Psoas muscle (tissue), 8 donors: ENCODE measurements around the gene SHROOM1. TPM values are rescaled to one million over a fixed set of nuclear protein-coding genes. Genes with fewer than 3 reads are reported as not detected.

Experiments
- ATAC-seq, 4 donors: fragments of 200-7000 bp; cut with Tn5 transposase; one replicate each; pipeline ENCODE4 v1.9.1; 2020; ENCODE audit warnings: moderate library complexity in 3 of 4, mild to moderate bottlenecking in 2 of 4
- DNase-seq, 2 donors: peaks; one replicate each; pipeline ENCODE4 v3.0.0-alpha.2; 2020
- H3K27ac ChIP-seq: fragments of 200-600 bp; one replicate; pipeline ENCODE4 v1.8.0; 2022
- H3K27me3 ChIP-seq, 3 donors: fragments of 200-600 bp in 1 of 3; one replicate each; pipeline versions ENCODE4 v1.6.1 to v1.8.0; 2013 to 2022; ENCODE audit warnings: low read length in 2 of 3, mild to moderate bottlenecking in 2 of 3, moderate library complexity in 1 of 3; ENCODE audit not compliant: insufficient read depth in 3 of 3
- H3K36me3 ChIP-seq, 2 donors: fragments of 200-600 bp in 1 of 2; one replicate each; pipeline versions ENCODE4 v1.6.1 to v1.8.0; 2013 to 2022; ENCODE audit warnings: low read depth in 1 of 2, mild to moderate bottlenecking in 1 of 2, moderate library complexity in 1 of 2; ENCODE audit not compliant: insufficient read depth in 1 of 2
- H3K4me1 ChIP-seq: fragments of 200-600 bp; one replicate; pipeline ENCODE4 v1.8.0; 2022
- H3K4me3 ChIP-seq: fragments of 200-600 bp; one replicate; pipeline ENCODE4 v1.8.0; 2022; ENCODE audit warnings: mild to moderate bottlenecking
- H3K9me3 ChIP-seq: fragments of 200-600 bp; one replicate; pipeline ENCODE4 v1.8.0; 2022
- CTCF ChIP-seq: fragments of 200-600 bp; IDR thresholded peaks from one replicate; pipeline ENCODE4 v1.8.0; 2022; ENCODE audit warnings: antibody characterized with exemption
- WGBS, 3 donors: extraction: QIAGEN DNeasy Blood & Tissue Kit; methylation state at CpG; one replicate each; pipeline versions ENCODE4 v1.1.6 to v1.1.7; 2013; 5-methylcytosine and 5-hydroxymethylcytosine counted together
- intact Hi-C, 2 donors: fragments of 100-400 bp; cut with DNase I; formaldehyde crosslinking; loops; one replicate each; pipeline versions ENCODE4 v1.11.0 to v1.14.2; 2022
- polyA plus RNA-seq, 3 donors: library from polyadenylated mRNA; stranded (reverse); fragments of 200-250 nt; gene quantifications; one replicate each; pipeline ENCODE4 v1.2.3, GENCODE V29; 2013
- total RNA-seq, 4 donors: library from RNA; stranded (reverse); fragmentation: NEBNext Ultra II Directional in 2 of 4; extraction: Animal tissue kit (Norgen Biotek cat#: 25700) in 2 of 4; gene quantifications; one replicate each; pipeline versions ENCODE4 v1.2.1 to v1.2.4, GENCODE V29; 2021 to 2023
- donor health status: healthy with polysubstance abuse.
- donor health status: DM: no; HTN: no; CAD: no; lungs with moderate emphysema.
- donor health status: Bipolar disorder and iron deficiency.
- donor health status: healthy.
- donor health status: DM: yes; HTN: yes; CAD: no.
- donor health status: DM: no; HTN: no; CAD: no.
- donor health status: DM: no; HTN: no; CAD: no.
- donor health status: DM: yes; HTN: yes; CAD: no.

The SHROOM1 gene
- total and polyA plus RNA-seq, 7 donors, result 0.66 to 2.3 (median 1.5) TPM

DNA sequence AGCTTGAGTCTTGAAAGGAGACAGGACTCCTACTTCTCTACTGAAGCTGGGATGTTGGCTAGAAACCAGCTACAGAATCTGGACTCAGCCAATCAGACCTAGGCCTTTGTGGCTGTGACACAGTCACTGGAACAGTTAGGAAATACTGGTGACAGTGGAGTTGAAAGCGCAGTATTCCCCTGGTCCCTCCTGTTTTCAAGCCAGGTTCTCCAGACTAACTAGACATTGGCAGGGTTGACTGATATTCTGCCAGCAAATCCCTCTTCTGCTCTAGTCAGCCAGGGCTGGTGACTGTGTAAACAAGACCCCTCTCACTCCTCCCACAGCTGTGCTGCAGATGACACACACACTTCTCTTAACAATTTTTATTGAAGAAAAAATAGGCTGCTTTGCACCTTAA is 8.7 kb downstream of the SHROOM1 start:
- ATAC-seq (no peak), DNase-seq (no peak)
- Histone ChIP-seq H3K9me3 (no peaks in the 10 kb centered on the region), H3K27ac (no peak overlapping the region), H3K4me3 (no peak overlapping the region), H3K36me3 (no peaks in the 10 kb centered on the region), H3K4me1 (no peaks in the 10 kb centered on the region), H3K27me3 (peaks cover 0 to 28% (median 3%) of the 10 kb centered on the region in 3 donors)
- TF ChIP-seq CTCF, result no peak
- intact Hi-C loops, result loop anchor here in 1 of 2 donors (5.0 kb wide), 2 partner anchors 164 to 294 kb away; partner anchors contain the start of gene IL13
- WGBS, 3 donors, result 59 to 85% (median 73%) methylated on average over 1 of the region's 1 CpG

GRCh38 chr5:132821350-132821749 is 9.1 kb downstream of the SHROOM1 start:
- 89 to 98% (median 89%) methylated on average over 3 of the region's 3 CpGs for WGBS, 3 donors
- intact Hi-C loops, result loop anchor here in 1 of 2 donors (5.0 kb wide), 2 partner anchors 164 to 294 kb away; partner anchors contain the start of gene IL13
- no peaks in the 10 kb centered on the region for H3K4me1 ChIP-seq
- no peaks in the 10 kb centered on the region for H3K36me3 ChIP-seq
- no peaks in the 10 kb centered on the region for H3K9me3 ChIP-seq
- H3K4me3 ChIP-seq, result no peak overlapping the region
- ATAC-seq (no peak), DNase-seq (no peak)
- peaks cover 0 to 26% (median 3%) of the 10 kb centered on the region in 3 donors for H3K27me3 ChIP-seq
- no peak overlapping the region for H3K27ac ChIP-seq
- TF ChIP-seq CTCF, result no peak

DNA sequence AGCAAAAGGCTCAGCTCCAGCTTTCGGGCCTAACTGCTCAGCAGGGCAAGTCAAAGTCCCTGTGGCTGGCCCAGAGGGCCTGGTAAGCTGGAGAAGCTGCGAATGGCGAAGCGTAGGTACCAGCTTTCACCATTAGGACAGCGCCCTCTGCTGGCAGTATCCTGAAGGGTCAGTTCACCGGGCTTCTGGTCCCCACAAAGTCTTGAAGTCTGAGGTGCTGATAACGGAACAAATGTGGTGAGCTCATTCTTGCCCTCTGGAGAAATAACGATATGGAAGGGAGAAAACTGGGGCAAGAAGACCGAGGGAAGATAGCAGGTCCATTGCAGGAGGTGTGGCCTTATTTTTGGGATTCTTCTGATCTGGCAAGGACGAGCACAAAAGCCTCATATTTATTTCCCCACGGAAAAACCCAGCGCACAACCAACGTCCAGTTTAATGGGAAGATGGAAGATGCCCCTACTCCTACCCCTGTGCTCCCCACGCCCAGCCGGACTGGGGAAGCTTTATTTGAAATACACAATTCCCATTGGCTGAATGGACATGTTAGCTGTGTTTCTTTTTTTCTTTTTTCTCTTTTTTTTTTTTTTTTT is 10.2 kb downstream of the SHROOM1 start:
- no peak overlapping the region for H3K4me3 ChIP-seq
- ATAC-seq (peak; percentile 85 to 95 (median 89)), DNase-seq (peak; percentile 89 to 93)
- 26 to 30% (median 26%) methylated on average over 15 of the region's 15 CpGs for WGBS, 3 donors
- no peak overlapping the region for H3K27ac ChIP-seq
- no peaks in the 10 kb centered on the region for H3K4me1 ChIP-seq
- TF ChIP-seq CTCF, result peak; percentile 92
- H3K27me3 ChIP-seq, result peaks cover 0 to 15% (median 0%) of the 10 kb centered on the region in 3 donors
- intact Hi-C loops, result loop anchor here in 1 of 2 donors (5.0 kb wide), 2 partner anchors 163 to 293 kb away; partner anchors contain the start of gene IL13
- no peaks in the 10 kb centered on the region for H3K36me3 ChIP-seq
- H3K9me3 ChIP-seq, result no peaks in the 10 kb centered on the region

DNA sequence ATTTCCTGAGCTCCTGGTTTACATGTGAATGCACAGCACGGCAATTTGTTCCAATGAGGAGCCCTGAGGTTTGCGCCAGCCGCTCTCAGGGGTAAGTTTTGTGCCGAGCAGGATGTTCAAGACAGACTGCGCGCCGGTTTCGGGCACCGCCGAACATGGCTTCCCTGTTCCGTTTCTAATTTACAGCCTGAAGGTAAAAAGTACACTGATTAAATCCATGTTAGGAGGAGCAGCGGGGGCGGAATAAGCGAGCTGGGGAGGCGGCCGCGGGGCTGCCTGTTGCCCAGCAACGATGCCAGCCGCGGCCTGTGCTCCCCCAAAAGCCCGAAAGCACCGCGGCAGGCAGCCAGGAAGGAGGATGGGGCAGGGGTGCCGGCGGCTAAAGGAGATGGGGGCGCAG is 11.0 kb downstream of the SHROOM1 start:
- DNase-seq, result no peak
- TF ChIP-seq CTCF, result no peak
- ATAC-seq, result no peak
- 46 to 55% (median 54%) methylated on average over 26 of the region's 26 CpGs for WGBS, 3 donors
- Histone ChIP-seq H3K9me3 (no peaks in the 10 kb centered on the region), H3K27me3 (peaks cover 0 to 14% (median 1%) of the 10 kb centered on the region in 3 donors), H3K36me3 (no peaks in the 10 kb centered on the region), H3K4me1 (no peaks in the 10 kb centered on the region), H3K27ac (no peak overlapping the region), H3K4me3 (no peak overlapping the region)
- intact Hi-C loops, result loop anchor here in 1 of 2 donors (5.0 kb wide), 2 partner anchors 67 to 432 kb away; no protein-coding TSS in a partner anchor
